ENCODE results near the gene SPATA6L.

Gene SPATA6L

GRCh38 chr9:4689687-4690104 lies 23.4 kb upstream of the SPATA6L start:
- Histone ChIP-seq H3K18ac (ENCODE audit: low read length) (no peak overlapping the region), H2BK5ac (ENCODE audit: low read length) (no peak overlapping the region), H3K79me1 (ENCODE audit: low read depth, low read length) (no peaks in the 10 kb centered on the region), H4K91ac (ENCODE audit: low read depth, low read length, poor library complexity) (no peak overlapping the region), H3K4me3 (ENCODE audit: low read length in 2 of 2) (no peak overlapping the region), H3K36me3 (replicated peaks in 1 of 2; ENCODE audit: control insufficient read depth in 2 of 2, insufficient read depth in 2 of 2, low read length in 2 of 2) (peaks cover 13 to 82% of the 10 kb centered on the region in 2 donors), H4K8ac (ENCODE audit: low read depth, low read length) (no peak overlapping the region), H2AFZ (ENCODE audit: low read length) (no peak overlapping the region), H2BK120ac (ENCODE audit: low read depth, low read length) (no peak overlapping the region), H3K4me1 (ENCODE audit: control insufficient read depth in 2 of 2, insufficient read depth in 1 of 2, low read depth in 1 of 2, low read length in 2 of 2) (no peaks in the 10 kb centered on the region), H3K9me3 (replicated peaks in 1 of 2; ENCODE audit: control insufficient read depth in 2 of 2, insufficient read depth in 1 of 2, low read depth in 1 of 2, low read length in 2 of 2) (no peaks in the 10 kb centered on the region), H3K23ac (ENCODE audit: low read depth, low read length, poor library complexity) (no peak overlapping the region), H2AK5ac (ENCODE audit: low read depth, low read length) (no peak overlapping the region), H2BK15ac (ENCODE audit: low read length) (no peak overlapping the region), H3K9ac (ENCODE audit: low read depth, low read length, poor library complexity) (no peak overlapping the region), H3K4ac (ENCODE audit: low read length) (no peak overlapping the region), H3K4me2 (ENCODE audit: insufficient read depth, low read length, poor library complexity, severe bottlenecking) (no peak overlapping the region), H3K14ac (ENCODE audit: low read length) (no peak overlapping the region), H2BK12ac (ENCODE audit: low read length) (no peak overlapping the region), H3K27ac (replicated peaks; ENCODE audit: low read length) (no peak overlapping the region), H3K27me3 (ENCODE audit: control insufficient read depth in 3 of 3, insufficient read depth in 3 of 3, low read depth in 1 of 3, low read length in 3 of 3) (no peaks in the 10 kb centered on the region)
- no peak for DNase-seq (ENCODE audit: low spot score)
- no CpG with 5 or more reads among the region's 1 CpG for WGBS, 2 donors (ENCODE audit: extremely low coverage in 2 of 2, insufficient read length in 2 of 2, insufficient replicate concordance in 1 of 2)

- H2AFZ ChIP-seq (ENCODE audit: low read length) = no peak overlapping the region
- H4K8ac ChIP-seq (ENCODE audit: low read depth, low read length) = no peak overlapping the region
- H3K9me3 ChIP-seq (replicated peaks in 1 of 2; ENCODE audit: control insufficient read depth in 2 of 2, insufficient read depth in 1 of 2, low read depth in 1 of 2, low read length in 2 of 2) = no peaks in the 10 kb centered on the region
- H3K14ac ChIP-seq (ENCODE audit: low read length) = no peak overlapping the region
- no peak overlapping the region for H2BK5ac ChIP-seq (ENCODE audit: low read length)
- no peak overlapping the region for H3K4ac ChIP-seq (ENCODE audit: low read length)
- H2BK15ac ChIP-seq (ENCODE audit: low read length) = no peak overlapping the region
- H3K4me3 ChIP-seq (ENCODE audit: low read length in 2 of 2) = no peak overlapping the region
- no peak overlapping the region for H2BK12ac ChIP-seq (ENCODE audit: low read length)
- H3K9ac ChIP-seq (ENCODE audit: low read depth, low read length, poor library complexity) = no peak overlapping the region
- no peak overlapping the region for H4K91ac ChIP-seq (ENCODE audit: low read depth, low read length, poor library complexity)
- WGBS, 2 donors (ENCODE audit: extremely low coverage in 2 of 2, insufficient read length in 2 of 2, insufficient replicate concordance in 1 of 2) = no CpG with 5 or more reads among the region's 2 CpGs
- H2BK120ac ChIP-seq (ENCODE audit: low read depth, low read length) = no peak overlapping the region
- no peak overlapping the region for H2AK5ac ChIP-seq (ENCODE audit: low read depth, low read length)
- no peaks in the 10 kb centered on the region for H3K4me1 ChIP-seq (ENCODE audit: control insufficient read depth in 2 of 2, insufficient read depth in 1 of 2, low read depth in 1 of 2, low read length in 2 of 2)
- H3K23ac ChIP-seq (ENCODE audit: low read depth, low read length, poor library complexity) = no peak overlapping the region
- H3K27me3 ChIP-seq (ENCODE audit: control insufficient read depth in 3 of 3, insufficient read depth in 3 of 3, low read depth in 1 of 3, low read length in 3 of 3) = no peaks in the 10 kb centered on the region
- H3K79me1 ChIP-seq (ENCODE audit: low read depth, low read length) = no peaks in the 10 kb centered on the region
- H3K27ac ChIP-seq (replicated peaks; ENCODE audit: low read length) = no peak overlapping the region
- H3K36me3 ChIP-seq (replicated peaks in 1 of 2; ENCODE audit: control insufficient read depth in 2 of 2, insufficient read depth in 2 of 2, low read length in 2 of 2) = peaks cover 11 to 80% of the 10 kb centered on the region in 2 donors
- no peak for DNase-seq (ENCODE audit: low spot score)
- H3K18ac ChIP-seq (ENCODE audit: low read length) = no peak overlapping the region
- H3K4me2 ChIP-seq (ENCODE audit: insufficient read depth, low read length, poor library complexity, severe bottlenecking) = no peak overlapping the region
Measured at GRCh38 chr9:4689021-4689420, 22.7 kb upstream of the SPATA6L start.

GRCh38 chr9:4686584-4686983 lies 20.3 kb upstream of the SPATA6L start:
- Histone ChIP-seq H3K27me3 (ENCODE audit: control insufficient read depth in 3 of 3, insufficient read depth in 3 of 3, low read depth in 1 of 3, low read length in 3 of 3) (no peaks in the 10 kb centered on the region), H2AFZ (ENCODE audit: low read length) (no peak overlapping the region), H3K14ac (ENCODE audit: low read length) (no peak overlapping the region), H3K4me2 (ENCODE audit: insufficient read depth, low read length, poor library complexity, severe bottlenecking) (no peak overlapping the region), H2AK5ac (ENCODE audit: low read depth, low read length) (no peak overlapping the region), H3K9ac (ENCODE audit: low read depth, low read length, poor library complexity) (no peak overlapping the region), H3K27ac (replicated peaks; ENCODE audit: low read length) (no peak overlapping the region), H3K4ac (ENCODE audit: low read length) (no peak overlapping the region), H4K8ac (ENCODE audit: low read depth, low read length) (no peak overlapping the region), H2BK15ac (ENCODE audit: low read length) (no peak overlapping the region), H2BK5ac (ENCODE audit: low read length) (no peak overlapping the region), H3K4me3 (ENCODE audit: low read length in 2 of 2) (no peak overlapping the region), H4K91ac (ENCODE audit: low read depth, low read length, poor library complexity) (no peak overlapping the region), H3K18ac (ENCODE audit: low read length) (no peak overlapping the region), H3K79me1 (ENCODE audit: low read depth, low read length) (no peaks in the 10 kb centered on the region), H2BK120ac (ENCODE audit: low read depth, low read length) (no peak overlapping the region), H3K9me3 (replicated peaks in 1 of 2; ENCODE audit: control insufficient read depth in 2 of 2, insufficient read depth in 1 of 2, low read depth in 1 of 2, low read length in 2 of 2) (no peaks in the 10 kb centered on the region), H3K23ac (ENCODE audit: low read depth, low read length, poor library complexity) (no peak overlapping the region), H3K4me1 (ENCODE audit: control insufficient read depth in 2 of 2, insufficient read depth in 1 of 2, low read depth in 1 of 2, low read length in 2 of 2) (no peaks in the 10 kb centered on the region), H3K36me3 (replicated peaks in 1 of 2; ENCODE audit: control insufficient read depth in 2 of 2, insufficient read depth in 2 of 2, low read length in 2 of 2) (peaks cover 10 to 73% of the 10 kb centered on the region in 2 donors), H2BK12ac (ENCODE audit: low read length) (no peak overlapping the region)
- DNase-seq (ENCODE audit: low spot score) = no peak
- WGBS, 2 donors (ENCODE audit: extremely low coverage in 2 of 2, insufficient read length in 2 of 2, insufficient replicate concordance in 1 of 2) = no CpG with 5 or more reads among the region's 1 CpG

GRCh38 chr9:4686112-4686511 lies 19.8 kb upstream of the SPATA6L start:
- Histone ChIP-seq H2AK5ac (ENCODE audit: low read depth, low read length) (no peak overlapping the region), H2BK5ac (ENCODE audit: low read length) (no peak overlapping the region), H2BK12ac (ENCODE audit: low read length) (no peak overlapping the region), H3K14ac (ENCODE audit: low read length) (no peak overlapping the region), H3K4me1 (ENCODE audit: control insufficient read depth in 2 of 2, insufficient read depth in 1 of 2, low read depth in 1 of 2, low read length in 2 of 2) (no peaks in the 10 kb centered on the region), H3K36me3 (replicated peaks in 1 of 2; ENCODE audit: control insufficient read depth in 2 of 2, insufficient read depth in 2 of 2, low read length in 2 of 2) (peaks cover 10 to 69% of the 10 kb centered on the region in 2 donors), H2BK120ac (ENCODE audit: low read depth, low read length) (no peak overlapping the region), H3K79me1 (ENCODE audit: low read depth, low read length) (no peaks in the 10 kb centered on the region), H2BK15ac (ENCODE audit: low read length) (no peak overlapping the region), H3K4ac (ENCODE audit: low read length) (no peak overlapping the region), H3K18ac (ENCODE audit: low read length) (no peak overlapping the region), H4K8ac (ENCODE audit: low read depth, low read length) (no peak overlapping the region), H4K91ac (ENCODE audit: low read depth, low read length, poor library complexity) (no peak overlapping the region), H3K27me3 (ENCODE audit: control insufficient read depth in 3 of 3, insufficient read depth in 3 of 3, low read depth in 1 of 3, low read length in 3 of 3) (no peaks in the 10 kb centered on the region), H3K4me3 (ENCODE audit: low read length in 2 of 2) (no peak overlapping the region), H3K9me3 (replicated peaks in 1 of 2; ENCODE audit: control insufficient read depth in 2 of 2, insufficient read depth in 1 of 2, low read depth in 1 of 2, low read length in 2 of 2) (no peaks in the 10 kb centered on the region), H3K4me2 (ENCODE audit: insufficient read depth, low read length, poor library complexity, severe bottlenecking) (no peak overlapping the region), H3K27ac (replicated peaks; ENCODE audit: low read length) (no peak overlapping the region), H2AFZ (ENCODE audit: low read length) (no peak overlapping the region), H3K23ac (ENCODE audit: low read depth, low read length, poor library complexity) (no peak overlapping the region), H3K9ac (ENCODE audit: low read depth, low read length, poor library complexity) (no peak overlapping the region)
- no peak for DNase-seq (ENCODE audit: low spot score)
- no CpG with 5 or more reads among the region's 4 CpGs for WGBS, 2 donors (ENCODE audit: extremely low coverage in 2 of 2, insufficient read length in 2 of 2, insufficient replicate concordance in 1 of 2)
